NT2/D1 (cell line): Measurements from ENCODE around the gene HPS1.
"Not testable (repeated sequence)": the region's sequence is repeated elsewhere in the genome, so short reads cannot be mapped to it uniquely, and the experiment has no call there.

Experiments used
- SUZ12 ChIP-seq: IDR thresholded peaks from 2 replicates; pipeline ENCODE4 v1.6.1; 2011; ENCODE audit not compliant: insufficient read length, insufficient read depth; ENCODE audit errors: extremely low read depth
- YY1 ChIP-seq: IDR thresholded peaks from 2 replicates; pipeline ENCODE4 v1.6.1; 2011; ENCODE audit not compliant: insufficient read length, insufficient read depth
- ZNF274 ChIP-seq: IDR thresholded peaks from 2 replicates; pipeline ENCODE4 v1.6.1; 2011; ENCODE audit warnings: mild to moderate bottlenecking, low read depth, low read length

GRCh38 chr10:98383134-98383667, 63.5 kb downstream of the HPS1 start:
- TF ChIP-seq ZNF274, YY1, SUZ12: not testable (repeated sequence)
